PFSK-1 (cell line): ENCODE data around the gene KRTAP2-2.

Experiments used
- POLR2AphosphoS5 ChIP-seq: IDR thresholded peaks from 2 replicates; pipeline ENCODE4 v1.6.1; 2012; ENCODE audit warnings: low read depth, mild to moderate bottlenecking, control low read depth, low read length, moderate library complexity
- REST ChIP-seq, 2 experiments: IDR thresholded peaks; 2 replicates each; pipeline versions ENCODE4 v1.6.1 to v1.8.0; 2011 to 2012; ENCODE audit warnings: low read depth in 2 of 2, low read length in 2 of 2, control low read depth in 1 of 2, inconsistent platforms in 1 of 2, mild to moderate bottlenecking in 1 of 2, moderate library complexity in 1 of 2; ENCODE audit not compliant: insufficient read depth in 1 of 2

GRCh38 chr17:41058741-41059140, 3.7 kb upstream of the KRTAP2-2 start:
- TF ChIP-seq POLR2AphosphoS5 (no peak), REST (IDR thresholded peaks at IDR 0.05; ENCODE audit: insufficient read depth in 1 of 2, low read depth in 2 of 2, low read length in 2 of 2) (no peak)
